22Rv1 (cell line): ENCODE results near the gene RAB1A.

Experiments used
- ZFX ChIP-seq: fragments of 450-650 bp; IDR thresholded peaks from 2 replicates; pipeline ENCODE4 v1.6.1; 2017; ENCODE audit warnings: antibody characterized with exemption, borderline replicate concordance
- TF ChIP-seq, protein P1 (sequence below): fragments of 450-650 bp; IDR thresholded peaks from 2 replicates; pipeline ENCODE4 v1.5.1; 2017; ENCODE audit warnings: mild to moderate bottlenecking

DNA sequence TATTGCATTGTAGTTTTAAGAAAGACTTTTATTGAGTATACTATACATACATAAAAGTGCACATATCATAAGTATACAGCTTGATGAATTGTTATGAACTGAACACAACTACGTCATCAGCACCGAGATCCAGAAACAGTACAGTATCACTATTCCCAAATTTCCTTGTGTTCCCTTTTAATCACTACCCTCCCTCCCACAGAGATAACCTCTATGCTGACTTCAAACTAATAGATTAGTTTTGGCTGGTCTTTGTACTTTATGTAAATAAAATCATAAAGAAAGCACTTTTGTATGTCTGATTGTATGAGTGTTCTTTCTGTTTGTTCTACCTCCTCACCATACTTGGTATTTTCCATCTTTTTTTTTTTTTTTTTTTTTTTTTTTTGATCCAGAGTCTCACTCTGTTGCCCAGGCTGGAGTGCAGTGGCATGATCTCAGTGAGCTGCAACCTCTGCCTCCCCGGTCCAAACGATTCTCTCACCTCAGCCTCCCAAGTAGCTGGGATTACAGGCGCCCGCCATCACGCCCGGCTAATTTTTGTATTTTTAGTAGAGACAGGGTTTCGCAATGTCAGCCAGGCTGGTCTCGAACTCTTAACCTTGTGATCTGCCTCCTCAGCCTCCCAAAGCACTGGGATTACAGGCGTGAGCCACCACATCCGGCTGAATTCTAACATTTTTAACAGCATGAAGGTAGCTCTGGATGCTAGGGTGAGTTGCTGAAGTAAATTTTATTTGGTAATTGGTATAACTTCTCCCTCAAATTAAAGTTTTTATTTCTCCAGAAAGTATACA lies 43.3 kb upstream of the RAB1A start:
- TF ChIP-seq, protein P1, sequence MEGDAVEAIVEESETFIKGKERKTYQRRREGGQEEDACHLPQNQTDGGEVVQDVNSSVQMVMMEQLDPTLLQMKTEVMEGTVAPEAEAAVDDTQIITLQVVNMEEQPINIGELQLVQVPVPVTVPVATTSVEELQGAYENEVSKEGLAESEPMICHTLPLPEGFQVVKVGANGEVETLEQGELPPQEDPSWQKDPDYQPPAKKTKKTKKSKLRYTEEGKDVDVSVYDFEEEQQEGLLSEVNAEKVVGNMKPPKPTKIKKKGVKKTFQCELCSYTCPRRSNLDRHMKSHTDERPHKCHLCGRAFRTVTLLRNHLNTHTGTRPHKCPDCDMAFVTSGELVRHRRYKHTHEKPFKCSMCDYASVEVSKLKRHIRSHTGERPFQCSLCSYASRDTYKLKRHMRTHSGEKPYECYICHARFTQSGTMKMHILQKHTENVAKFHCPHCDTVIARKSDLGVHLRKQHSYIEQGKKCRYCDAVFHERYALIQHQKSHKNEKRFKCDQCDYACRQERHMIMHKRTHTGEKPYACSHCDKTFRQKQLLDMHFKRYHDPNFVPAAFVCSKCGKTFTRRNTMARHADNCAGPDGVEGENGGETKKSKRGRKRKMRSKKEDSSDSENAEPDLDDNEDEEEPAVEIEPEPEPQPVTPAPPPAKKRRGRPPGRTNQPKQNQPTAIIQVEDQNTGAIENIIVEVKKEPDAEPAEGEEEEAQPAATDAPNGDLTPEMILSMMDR = no peak
- no peak for TF ChIP-seq ZFX
